ENCODE measurements around the gene CNTNAP2.

Gene CNTNAP2

GRCh38 chr7:147428075-147428474 lies 1311.5 kb downstream of the CNTNAP2 start:
- DNase-seq, result no peak

- no peak for DNase-seq
These were observed 1313.4 kb downstream of the CNTNAP2 start for GRCh38 chr7:147429961-147430360.

GRCh38 chr7:147432079-147432478 lies 1315.5 kb downstream of the CNTNAP2 start:
- DNase-seq, result no peak

- DNase-seq, result no peak
These were observed 1316.0 kb downstream of the CNTNAP2 start for GRCh38 chr7:147432576-147432975.

- DNase-seq, result no peak
These were observed 1320.1 kb downstream of the CNTNAP2 start for GRCh38 chr7:147436718-147437117.

- no peak for DNase-seq
These were observed 1321.6 kb downstream of the CNTNAP2 start for GRCh38 chr7:147438216-147438615.

GRCh38 chr7:147443942-147444341 lies 1327.3 kb downstream of the CNTNAP2 start:
- DNase-seq, result no peak

- no peak for DNase-seq
These were observed 1336.2 kb downstream of the CNTNAP2 start for GRCh38 chr7:147452816-147453215.

- DNase-seq, result no peak
These were observed 1348.6 kb downstream of the CNTNAP2 start for GRCh38 chr7:147465223-147465622.

- no peak for DNase-seq
These were observed 1356.0 kb downstream of the CNTNAP2 start for GRCh38 chr7:147472556-147472955.

- DNase-seq, result no peak
These were observed 1358.3 kb downstream of the CNTNAP2 start for GRCh38 chr7:147474862-147475261.

GRCh38 chr7:147477526-147477925 lies 1360.9 kb downstream of the CNTNAP2 start:
- DNase-seq, result no peak

- DNase-seq, result no peak
These were observed 1362.2 kb downstream of the CNTNAP2 start for GRCh38 chr7:147478796-147479195.

GRCh38 chr7:147483634-147484292 lies 1367.2 kb downstream of the CNTNAP2 start:
- no peak for DNase-seq

GRCh38 chr7:147485660-147486210 lies 1369.1 kb downstream of the CNTNAP2 start:
- DNase-seq, result no peak

GRCh38 chr7:147492606-147493005 lies 1376.0 kb downstream of the CNTNAP2 start:
- DNase-seq, result no peak

- DNase-seq, result no peak
These were observed 1379.6 kb downstream of the CNTNAP2 start for GRCh38 chr7:147496209-147496608.

- no peak for DNase-seq
These were observed 1380.6 kb downstream of the CNTNAP2 start for GRCh38 chr7:147497246-147497645.

- no peak for DNase-seq
These were observed 1381.5 kb downstream of the CNTNAP2 start for GRCh38 chr7:147498081-147498480.

GRCh38 chr7:147509035-147509501 lies 1392.5 kb downstream of the CNTNAP2 start:
- DNase-seq, result no peak

- no peak for DNase-seq
These were observed 1393.1 kb downstream of the CNTNAP2 start for GRCh38 chr7:147509541-147510200.

- no peak for DNase-seq
These were observed 1393.6 kb downstream of the CNTNAP2 start for GRCh38 chr7:147510201-147510542.

GRCh38 chr7:147510923-147511322 lies 1394.3 kb downstream of the CNTNAP2 start:
- DNase-seq, result no peak

- DNase-seq, result no peak
These were observed 1396.8 kb downstream of the CNTNAP2 start for GRCh38 chr7:147513451-147513850.

Measured in activated CD4-positive, CD25-positive, alpha-beta regulatory T cell (primary cell).